ENCODE results near the gene UBL7.
"Not testable (repeated sequence)": the region's sequence is repeated elsewhere in the genome, so short reads cannot be mapped to it uniquely, and the experiment has no call there.

Gene UBL7, protein sequence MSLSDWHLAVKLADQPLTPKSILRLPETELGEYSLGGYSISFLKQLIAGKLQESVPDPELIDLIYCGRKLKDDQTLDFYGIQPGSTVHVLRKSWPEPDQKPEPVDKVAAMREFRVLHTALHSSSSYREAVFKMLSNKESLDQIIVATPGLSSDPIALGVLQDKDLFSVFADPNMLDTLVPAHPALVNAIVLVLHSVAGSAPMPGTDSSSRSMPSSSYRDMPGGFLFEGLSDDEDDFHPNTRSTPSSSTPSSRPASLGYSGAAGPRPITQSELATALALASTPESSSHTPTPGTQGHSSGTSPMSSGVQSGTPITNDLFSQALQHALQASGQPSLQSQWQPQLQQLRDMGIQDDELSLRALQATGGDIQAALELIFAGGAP

DNA sequence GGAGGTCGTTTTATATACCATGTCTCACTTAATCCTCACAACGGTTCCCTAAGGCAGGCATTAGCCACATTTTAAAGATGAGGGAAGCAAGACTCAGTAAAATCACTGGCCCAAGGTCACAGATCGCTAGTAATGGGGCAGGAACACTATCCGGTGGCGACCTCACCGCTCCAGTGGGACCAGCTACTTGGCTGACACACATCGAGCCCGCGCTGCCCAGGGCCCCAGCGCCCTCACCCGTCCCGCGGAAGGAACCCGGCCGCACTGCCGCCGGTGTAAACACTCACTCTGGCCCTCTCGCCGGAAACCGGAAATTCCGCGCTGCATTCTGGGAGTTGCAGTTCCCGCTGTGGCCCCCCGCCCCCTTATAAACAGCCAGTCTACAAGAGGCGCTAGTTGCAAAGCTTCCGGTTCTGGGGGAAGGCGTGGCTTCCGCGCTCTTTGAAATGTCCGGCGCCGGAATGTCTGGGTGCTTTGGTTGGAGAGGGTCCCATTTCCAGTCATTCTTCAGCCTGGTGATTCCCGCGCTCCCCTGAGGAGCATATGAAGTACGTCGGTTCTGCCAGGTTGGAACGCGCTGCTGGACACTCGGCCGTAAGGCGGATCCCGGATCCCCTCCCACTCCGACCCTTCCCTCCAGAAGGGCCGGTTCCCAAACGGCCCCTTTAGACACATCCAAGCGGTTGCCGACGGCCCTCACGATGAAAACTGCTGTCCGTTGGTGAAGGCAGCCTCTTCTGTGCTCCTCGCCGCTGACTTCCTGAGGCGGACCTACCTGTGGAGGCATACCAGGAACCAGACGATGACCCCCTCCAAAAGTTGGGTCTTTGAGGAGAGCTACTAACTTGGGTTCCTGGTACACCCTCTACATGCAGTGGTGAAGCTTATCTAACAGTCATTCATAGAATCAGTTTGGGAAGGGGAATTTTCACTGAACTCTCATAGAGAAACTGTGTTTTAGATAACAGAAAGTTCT lies at the start of gene UBL7:
TSS of gene UBL7 (minus strand) at position 290 of the 976 bp plus-strand sequence. CDS start 2,293 bp downstream, outside the sequence.
- peak; percentile 96 to 99 for DNase-seq

DNA sequence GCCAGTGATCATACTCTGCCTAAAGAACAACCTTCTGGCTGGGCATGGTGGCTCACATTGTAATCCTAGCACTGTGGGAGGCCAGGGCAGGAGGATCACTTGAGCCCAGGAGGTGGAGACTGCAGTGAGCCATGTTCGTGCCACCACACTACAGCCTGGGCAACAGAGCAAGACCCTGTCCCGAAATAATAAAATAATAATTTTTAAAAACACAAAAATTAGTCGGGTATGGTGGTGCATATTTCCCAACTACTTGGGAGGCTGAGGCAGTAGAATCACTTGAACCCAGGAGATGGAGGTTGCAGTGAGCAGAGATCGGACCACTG lies 45.5 kb upstream of the UBL7 start:
- DNase-seq, result no peak

DNA sequence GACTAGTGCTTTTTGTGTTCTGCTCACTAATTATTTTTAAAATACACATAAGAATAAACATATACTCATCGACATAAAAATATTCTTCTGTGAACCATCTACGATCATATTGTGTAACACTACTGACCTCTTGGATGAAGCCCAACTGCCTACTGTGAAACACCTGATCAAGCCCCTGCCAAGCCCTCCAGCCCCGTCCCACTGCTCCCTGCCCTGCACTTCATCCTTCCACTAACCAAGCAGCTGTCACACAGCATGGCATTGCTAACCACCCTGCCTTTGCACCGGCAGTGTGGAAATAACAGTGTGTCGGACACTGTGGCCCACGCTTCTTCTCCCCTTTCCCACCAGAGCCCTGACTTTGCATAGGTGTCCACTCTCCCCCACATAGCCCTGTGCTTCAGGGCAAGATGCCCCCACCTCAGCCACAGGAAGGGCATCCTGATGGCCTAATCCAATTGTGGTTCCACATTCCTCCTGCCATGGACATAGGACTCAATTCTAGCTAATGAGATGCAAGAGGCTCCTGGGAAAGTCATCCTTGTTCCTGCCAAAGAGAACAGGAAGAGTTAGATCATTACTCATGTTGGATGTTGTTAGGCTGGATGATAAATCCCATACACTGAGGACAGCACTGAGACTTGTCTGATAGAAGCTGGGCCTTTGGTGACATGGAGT lies 45.0 kb upstream of the UBL7 start:
- DNase-seq, result no peak

DNA sequence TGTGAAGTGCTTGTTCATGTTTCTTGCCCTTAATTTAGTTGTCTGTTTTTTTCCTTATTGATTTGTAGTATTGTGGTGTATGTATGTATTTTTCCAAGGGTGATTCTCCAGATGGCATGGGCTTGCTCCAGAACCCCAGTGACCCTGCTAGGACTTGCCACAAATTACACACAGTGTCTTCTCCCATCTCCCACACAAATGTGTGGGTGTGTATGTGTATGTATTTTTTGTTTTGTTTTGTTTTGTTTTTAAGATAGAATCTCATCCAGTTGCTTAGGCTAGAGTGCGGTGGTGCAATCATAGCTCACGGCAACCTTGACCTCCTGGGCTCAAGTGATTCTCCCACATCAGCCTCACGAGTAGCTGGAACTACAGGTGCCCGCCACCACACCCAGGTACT lies 43.9 kb upstream of the UBL7 start:
- DNase-seq, result no peak

DNA sequence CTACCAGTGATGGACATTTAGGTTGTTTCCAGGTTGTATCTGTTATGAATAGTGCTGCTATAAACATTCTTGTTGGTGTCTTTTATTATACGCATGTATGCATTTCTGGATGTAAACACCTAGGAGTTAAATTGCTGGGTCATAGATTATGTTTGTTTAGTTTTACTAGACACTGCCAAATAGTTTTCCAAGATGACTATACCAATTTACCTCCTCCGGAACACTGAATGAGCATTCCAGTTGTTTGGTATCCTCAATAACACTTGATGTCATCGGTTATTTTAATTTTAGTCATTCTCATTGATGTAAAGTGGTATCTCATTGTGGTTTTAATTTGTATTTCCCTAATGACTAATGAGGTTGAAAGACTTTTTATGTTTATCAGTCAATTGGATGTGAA lies 43.5 kb upstream of the UBL7 start:
- DNase-seq, result no peak

DNA sequence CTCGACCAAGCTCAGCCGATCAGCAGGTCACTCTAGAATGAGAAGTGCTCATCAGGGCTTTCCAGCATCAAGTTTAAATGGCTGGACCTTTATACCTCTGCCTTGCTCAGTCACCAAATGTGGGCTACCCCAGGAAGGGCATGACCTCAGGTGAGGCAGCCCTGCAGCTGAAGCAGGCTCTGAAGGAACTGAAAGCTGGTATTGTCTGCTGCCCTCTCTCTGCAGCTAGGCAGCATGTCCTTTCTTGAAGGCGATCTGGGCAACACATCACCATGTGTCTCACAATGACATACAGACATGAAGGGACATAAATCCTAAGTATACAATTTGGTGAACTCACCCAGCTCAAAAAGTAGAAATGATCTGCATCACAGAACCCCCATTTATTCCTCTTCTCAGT lies 41.3 kb upstream of the UBL7 start:
- DNase-seq, result no peak

DNA sequence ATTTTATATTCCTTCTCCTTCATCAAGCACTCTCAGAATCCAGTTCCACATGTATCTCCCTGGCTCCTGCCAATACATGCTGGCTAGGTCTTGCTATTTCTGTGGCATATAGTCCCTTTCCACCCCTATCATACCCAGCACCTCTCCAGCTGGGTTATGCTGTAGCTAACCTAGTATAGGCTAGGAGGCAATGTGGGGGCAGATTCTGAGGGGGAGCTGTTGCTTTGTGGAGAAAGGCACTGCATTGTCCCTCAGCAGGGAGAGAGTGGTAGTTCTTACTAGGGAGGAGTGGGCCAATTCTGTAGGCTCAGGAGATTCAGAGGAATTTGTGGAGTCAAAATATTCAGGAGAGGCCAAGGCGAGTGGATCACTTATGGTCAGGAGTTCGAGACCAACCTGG lies 39.4 kb upstream of the UBL7 start:
- DNase-seq, result no peak

DNA sequence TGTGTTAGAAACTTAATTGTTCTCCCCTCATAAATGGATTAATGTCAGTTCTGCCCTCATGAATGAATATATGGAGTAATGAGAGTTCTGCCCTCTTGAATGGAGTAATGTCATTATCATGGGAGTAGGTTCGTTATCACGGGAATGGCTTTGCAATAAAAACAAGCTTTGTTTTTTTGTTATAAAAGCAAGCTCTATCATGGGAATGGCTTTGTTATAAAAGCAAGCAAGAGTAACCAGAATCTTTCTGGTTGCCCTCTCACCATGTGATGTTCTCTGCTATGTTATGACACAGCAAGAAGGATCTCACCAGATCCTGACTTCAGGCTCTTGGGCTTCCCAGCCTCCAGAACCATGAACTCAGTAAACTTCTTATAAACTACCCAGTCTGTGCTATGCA lies 38.4 kb upstream of the UBL7 start:
- no peak for DNase-seq

DNA sequence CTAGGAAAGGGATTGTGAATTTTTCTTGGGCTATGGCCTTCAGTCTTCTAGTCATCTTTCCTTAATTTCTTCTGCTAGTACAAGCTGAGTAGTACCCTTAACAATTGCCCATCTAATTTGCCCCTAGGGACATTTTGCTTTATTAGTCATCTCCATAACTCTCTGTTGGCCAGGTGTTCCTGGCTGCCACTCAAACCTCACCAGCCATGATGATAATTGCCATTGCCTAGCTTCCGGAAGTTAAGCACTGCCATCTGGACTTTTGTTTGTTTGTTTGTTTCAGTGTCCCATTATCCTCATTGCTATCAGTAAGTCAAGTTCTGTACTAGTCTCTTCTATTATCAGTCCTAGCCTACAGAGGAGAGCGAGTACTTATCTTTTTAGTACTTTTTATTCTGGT lies 36.6 kb upstream of the UBL7 start:
- DNase-seq, result no peak

DNA sequence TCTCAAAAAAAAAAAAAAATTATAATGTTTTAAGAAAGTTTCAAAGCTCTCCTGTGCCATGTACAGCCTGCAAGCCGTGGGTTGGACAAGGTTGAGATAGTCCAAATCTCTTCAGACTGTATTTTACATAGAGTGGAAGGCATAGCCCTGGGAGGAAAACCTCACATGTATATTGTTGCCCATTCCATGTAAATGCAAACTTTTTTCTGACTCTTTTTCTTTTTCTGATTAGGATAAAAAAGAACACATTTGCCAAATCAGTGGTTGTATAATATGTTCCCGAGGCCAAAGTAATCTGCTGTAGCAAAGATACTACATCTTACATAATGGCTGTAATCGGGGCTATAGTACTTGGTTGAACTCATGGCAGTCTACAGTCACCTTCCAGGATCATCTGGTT lies 35.7 kb upstream of the UBL7 start:
- DNase-seq, result no peak

DNA sequence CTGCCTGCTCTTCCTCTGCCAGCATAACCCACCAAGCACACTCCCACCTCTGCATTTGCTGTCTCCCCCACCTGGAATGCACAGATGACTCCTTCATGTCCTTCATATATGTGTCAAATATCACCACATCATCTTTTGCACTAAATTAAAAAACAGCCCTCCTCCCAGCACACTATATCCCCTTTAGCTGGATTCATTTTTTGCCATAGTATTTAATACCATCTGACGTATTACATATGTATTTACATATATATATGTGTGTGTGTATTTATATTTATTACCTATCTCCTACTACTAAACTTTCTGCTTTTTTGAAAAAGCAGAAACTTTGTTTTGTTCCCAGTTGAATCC lies 29.4 kb upstream of the UBL7 start:
- no peak for DNase-seq

DNA sequence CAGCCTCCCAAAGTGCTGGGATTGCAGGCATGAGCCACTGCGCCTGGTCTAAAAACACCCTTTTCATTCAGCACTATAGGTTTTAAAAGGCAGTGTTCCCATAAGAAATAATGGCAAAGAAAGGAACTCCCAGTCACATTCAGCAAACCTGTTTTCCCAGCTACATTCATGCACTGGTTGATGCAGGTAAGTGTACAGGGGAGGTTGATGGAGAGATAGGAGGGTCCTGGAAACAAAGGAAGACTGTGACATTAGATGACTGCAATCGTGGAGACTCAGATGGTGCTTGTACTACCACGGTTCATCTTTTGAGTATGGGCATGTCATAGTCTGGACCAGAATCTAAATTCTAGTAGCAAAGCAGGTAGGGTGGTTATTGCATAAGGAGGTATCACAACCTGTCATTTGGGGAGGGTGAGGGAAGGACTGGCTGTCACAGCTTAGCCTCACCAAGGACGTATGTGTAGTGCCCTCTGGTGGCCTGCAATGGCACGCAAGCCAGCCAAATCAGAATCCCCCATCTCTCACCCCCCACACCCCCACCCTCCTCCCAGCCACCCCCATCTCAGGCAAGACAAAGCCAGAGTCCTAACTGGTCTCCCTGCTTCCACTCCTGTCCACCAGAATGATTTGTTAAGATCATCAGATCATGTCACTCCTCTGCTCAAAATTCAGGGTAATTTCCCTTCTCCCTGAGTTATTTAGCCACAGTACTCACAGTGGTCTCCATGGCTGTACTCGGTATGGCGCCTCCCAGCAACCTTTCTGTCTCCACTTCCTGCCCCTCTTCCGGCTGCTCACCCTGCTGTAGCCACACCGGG lies 28.8 kb upstream of the UBL7 start:
- peak; percentile 13 to 50 for DNase-seq

DNA sequence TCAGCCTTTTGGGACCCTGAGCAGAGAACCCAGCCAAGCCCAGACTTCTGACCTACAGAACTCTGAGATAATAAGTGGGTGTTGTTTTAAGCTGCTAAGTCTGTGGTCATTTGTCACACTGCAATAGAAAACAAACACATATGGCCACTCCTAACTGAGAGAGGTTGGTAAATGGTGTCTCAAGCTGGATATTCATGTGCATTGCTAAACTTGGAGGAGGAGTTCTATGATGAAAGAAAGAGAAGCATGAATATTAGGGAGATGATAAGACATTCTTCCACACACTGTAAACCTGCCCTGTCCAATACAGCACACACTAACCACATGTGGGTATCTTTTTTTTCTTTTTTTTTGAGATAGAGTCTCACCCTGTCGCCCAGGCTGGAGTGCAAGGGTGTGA lies 27.8 kb upstream of the UBL7 start:
- no peak for DNase-seq

DNA sequence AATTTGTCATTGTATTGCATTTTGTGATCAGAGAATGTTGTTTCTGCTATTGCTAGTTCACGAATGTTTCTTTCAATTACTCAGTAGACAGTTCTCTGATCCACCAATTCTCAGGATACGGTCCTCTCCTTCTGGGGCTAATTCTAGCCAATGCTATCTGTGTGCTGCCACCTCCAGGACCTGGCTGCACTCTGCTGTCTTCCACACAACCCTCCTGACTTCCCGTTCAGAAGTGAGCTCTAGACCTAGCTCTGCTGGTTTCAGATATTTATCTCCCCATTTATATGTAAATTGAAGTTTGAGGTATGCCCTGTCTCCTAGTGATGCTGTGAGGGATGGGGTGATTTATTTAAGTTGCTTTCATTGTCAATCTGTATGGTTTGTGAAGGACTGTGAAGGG lies 21.7 kb upstream of the UBL7 start:
- no peak for DNase-seq

DNA sequence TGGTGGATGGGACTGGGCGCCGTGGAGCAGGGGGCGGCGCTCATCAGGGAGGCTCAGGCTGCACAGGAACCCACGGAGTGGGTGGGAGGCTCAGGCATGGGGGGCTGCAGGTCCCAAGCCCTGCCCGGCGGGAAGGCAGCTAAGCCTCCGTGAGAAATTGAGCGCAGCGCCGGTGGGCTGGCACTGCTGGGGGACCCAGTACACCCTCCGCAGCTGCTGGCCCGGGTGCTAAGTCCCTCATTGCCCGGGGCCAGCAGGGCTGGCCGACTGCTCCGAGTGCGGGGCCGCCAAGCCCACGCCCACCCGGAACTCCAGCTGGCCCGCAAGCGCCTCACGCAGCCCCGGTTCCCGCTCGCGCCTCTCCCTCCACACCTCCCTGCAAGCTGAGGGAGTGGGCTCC lies 19.4 kb upstream of the UBL7 start:
- DNase-seq, result not testable (repeated sequence)

DNA sequence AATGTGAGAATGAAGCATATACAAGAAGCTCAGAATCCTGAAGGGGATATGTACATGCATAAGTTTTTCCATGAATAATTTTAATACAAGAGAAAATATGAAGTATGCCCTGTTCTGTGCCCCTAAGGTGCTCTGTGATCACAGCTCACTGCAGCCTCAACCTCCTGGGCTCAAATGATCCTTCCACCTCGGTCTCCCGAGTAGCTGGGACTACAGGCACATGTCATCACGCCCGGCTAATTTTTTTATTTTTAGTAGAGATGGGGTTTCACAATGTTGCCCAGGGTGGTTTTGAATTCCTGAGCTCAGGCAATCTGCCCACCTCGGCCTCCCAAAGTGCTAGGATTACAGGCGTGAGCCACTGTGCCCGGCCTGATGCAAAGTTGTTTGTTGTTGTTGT lies 10.7 kb upstream of the UBL7 start:
- not testable (repeated sequence) for DNase-seq

DNA sequence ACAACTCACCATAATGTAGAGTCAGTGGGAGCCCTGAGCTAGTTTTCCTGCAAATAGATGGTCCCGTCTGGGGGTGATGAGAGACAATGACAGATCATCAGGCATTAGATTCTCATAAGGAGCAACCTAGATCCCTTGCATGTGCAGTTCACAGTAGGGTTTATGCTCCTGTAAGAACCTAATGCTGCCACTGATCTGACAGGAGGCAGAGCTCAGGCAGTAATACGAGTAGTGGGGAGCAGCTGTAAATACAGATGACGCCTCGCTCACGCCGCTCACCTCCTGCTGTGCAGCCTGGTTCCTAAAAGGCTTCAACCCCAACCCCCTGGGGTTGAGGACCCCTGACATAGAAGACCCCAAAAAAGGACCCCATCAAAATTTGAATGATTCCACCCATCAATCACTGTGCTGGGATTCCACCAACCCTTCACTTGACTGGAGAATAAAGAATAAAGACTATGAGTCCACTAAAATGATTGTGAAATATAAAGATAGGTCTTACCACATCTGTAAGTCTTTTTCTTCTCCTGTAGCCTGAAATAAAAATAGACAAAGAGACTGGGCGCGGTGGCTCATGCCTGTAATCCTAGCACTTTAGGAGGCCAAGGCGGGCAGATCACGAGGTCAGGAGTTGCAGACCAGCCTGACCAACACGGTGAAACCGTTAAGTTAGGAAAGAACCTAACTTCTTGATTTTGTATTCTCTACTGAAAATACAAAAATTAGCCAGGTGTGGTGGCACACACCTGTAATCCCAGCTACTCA lies 9.9 kb upstream of the UBL7 start:
- DNase-seq, result no peak

DNA sequence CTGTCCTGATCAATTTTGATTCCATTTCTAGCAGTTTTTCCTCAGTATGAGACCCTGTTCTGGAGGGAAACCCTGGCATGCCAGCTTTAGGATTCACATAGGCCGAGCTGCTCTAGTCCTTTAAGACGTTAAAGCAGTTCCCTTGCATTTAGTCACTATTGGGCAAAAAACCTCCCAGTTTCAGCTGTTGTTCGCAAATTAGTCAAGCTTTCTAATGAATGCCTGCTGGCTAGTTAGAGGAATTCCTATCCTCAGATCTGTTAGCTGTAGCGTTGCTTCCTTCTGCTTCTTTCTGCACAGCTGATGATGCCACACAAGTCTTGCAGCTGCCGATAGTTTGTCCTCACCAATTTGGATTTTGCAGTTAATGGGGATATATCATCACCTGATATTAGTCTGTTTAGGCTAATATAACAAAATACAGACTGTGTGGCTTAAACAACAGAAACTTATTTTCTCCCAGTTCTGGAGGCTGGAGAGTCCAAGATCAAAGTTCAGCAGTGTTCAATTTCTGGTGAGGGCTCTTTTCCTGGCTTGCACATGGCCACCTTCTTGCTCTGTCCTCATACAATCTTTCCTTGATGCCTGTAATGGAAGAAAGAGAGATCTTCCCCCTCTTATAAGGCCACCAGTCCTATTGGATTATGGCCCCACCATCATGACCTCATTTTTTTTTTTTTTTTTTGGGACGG lies 7.5 kb upstream of the UBL7 start:
- no peak for DNase-seq

DNA sequence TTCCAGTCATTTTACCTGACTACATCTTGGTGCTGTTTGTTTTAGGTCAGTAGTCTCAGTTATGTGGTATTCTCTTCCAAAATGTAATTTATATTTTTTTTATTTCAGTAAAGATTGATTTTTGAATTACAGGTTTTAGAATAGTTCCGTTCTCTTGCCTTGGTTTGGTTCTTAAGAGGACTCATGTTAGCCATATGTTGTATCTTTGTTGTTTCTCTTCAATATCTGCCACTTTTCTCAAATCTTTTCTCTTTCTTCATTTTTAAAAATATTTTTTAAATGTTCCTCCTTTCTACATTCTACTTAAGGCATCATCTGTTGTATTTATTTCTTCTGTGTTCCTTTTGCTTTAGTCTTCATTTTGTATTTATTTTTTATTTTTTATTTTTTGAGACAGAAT lies 5.6 kb upstream of the UBL7 start:
- DNase-seq, result no peak

DNA sequence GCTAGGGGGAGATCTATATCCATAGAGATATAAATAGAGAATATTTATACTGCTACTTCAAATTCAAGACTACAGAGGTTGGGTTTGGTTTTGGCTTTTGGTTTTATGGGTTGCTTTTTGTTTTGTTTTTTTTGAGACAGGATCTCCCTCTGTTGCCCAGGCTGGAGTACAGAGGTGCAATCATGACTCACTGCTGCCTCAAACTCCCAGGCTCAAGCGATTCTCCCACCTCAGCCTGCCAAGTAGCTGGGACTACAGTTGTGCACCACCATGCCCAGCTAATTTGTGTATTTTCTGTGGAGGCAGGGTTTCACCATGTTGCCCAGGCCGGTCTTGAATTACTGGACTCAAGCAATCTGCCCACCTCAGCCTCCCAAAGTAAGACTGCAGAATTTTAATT lies 3.9 kb upstream of the UBL7 start:
- no peak for DNase-seq

DNA sequence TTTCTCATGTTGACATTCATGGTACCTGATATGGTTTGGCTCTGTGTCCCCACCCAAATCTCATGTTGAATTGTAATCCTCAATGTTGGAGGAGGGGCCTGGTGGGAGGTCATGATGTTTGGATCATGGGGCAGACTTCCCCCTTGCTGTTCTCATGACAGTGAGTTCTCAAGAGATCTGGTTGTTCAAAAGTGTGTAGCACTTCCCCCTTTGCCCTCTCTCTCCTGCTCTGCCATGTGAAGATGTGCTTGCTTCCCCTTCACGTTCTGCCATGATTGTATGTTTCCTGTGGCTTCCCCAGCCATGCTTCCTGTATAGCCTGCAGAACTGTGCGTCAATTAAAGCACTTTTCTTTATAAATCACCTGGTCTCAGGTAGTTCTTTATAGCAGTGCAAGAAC lies 3.3 kb upstream of the UBL7 start:
- DNase-seq, result no peak
